SU-DHL-6 (cell line): ENCODE data around the gene INPP4B.

Experiments used
- CTCF ChIP-seq: fragments of 200-600 bp; sonication (generic); IDR thresholded peaks from one replicate; pipeline ENCODE4 v1.5.1; 2017; ENCODE audit warnings: antibody characterized with exemption, mild to moderate bottlenecking, low read length, moderate library complexity; ENCODE audit not compliant: insufficient read depth, poor library complexity, severe bottlenecking
- EZH2phosphoT487 ChIP-seq: fragments of 200-600 bp; sonication (generic), shearing (Covaris generic); conservative IDR thresholded peaks from 2 replicates; pipeline ENCODE4 v1.6.1; 2018; ENCODE audit warnings: mild to moderate bottlenecking, antibody characterized with exemption, low read length, moderate library complexity, mixed read lengths

- no peak for TF ChIP-seq CTCF
- TF ChIP-seq EZH2phosphoT487, result no peak
Observed at GRCh38 chr4:142355421-142355930, 490.6 kb downstream of the INPP4B start.
